GM21717 (cell line): ENCODE results near the gene OSBP2.

Source experiments
- ATAC-seq: cut with Tn5 transposase; IDR thresholded peaks from one replicate; pipeline ENCODE4 v1.9.1; 2021; ENCODE audit warnings: mild to moderate bottlenecking, moderate library complexity; ENCODE audit not compliant: unreplicated experiment

Gene OSBP2

GRCh38 chr22:30878516-30879414 lies 184.1 kb downstream of the OSBP2 start:
- no peak for ATAC-seq

DNA sequence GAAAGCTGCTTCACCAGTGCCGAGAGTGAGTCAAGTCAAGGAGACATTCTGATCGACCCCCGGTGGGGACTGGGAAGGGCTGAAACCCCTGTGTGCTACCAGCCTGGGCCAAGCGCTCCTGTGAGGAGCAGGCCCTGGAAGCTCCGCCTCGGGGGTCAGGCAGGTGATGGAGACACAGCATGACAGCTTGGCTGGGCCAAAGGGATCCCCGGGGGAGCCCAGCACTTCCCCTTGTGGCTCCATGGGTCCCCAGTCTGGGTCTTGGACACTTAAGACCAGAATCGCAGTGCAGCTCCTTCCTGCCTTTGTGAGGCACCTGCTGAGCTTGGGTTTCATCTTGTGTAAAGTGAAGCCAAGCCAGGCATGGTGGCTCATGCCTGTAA lies 184.7 kb downstream of the OSBP2 start:
- ATAC-seq, result no peak

- no peak for ATAC-seq
These were observed 185.5 kb downstream of the OSBP2 start for GRCh38 chr22:30880181-30880601.

GRCh38 chr22:30880847-30881246 lies 186.2 kb downstream of the OSBP2 start:
- ATAC-seq, result no peak

- ATAC-seq, result no peak
These were observed 186.9 kb downstream of the OSBP2 start for GRCh38 chr22:30881361-30882183.

GRCh38 chr22:30882184-30882717 lies 187.6 kb downstream of the OSBP2 start:
- no peak for ATAC-seq

- ATAC-seq, result no peak
These were observed 188.4 kb downstream of the OSBP2 start for GRCh38 chr22:30882974-30883533.

DNA sequence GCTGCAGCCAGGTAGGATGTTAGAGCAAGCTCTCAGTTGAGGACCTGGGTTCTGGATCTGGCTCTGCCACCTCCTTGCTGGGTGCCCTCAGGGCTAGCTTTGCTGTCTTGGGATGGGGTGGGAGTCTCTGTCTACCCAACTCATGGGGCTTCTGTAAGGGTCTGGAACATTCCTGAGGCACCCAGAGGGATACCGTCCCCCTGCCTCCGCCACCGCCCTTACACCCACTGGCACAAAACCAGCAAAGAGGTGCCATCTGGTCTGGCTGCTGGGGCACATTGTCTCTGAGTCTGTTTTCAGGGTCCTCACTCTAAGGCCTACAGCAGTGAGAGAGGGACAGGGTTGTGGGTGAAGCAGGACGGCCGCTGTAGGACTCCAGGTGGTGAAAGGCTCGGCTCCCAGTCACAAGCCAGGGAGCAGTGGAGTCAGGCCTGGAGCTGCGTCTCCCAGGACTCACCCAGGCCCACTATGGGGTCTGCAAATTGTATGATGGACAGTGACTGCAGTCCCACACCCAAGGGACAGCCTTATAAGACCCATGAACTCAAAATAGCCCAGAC lies 189.0 kb downstream of the OSBP2 start:
- ATAC-seq, result no peak

DNA sequence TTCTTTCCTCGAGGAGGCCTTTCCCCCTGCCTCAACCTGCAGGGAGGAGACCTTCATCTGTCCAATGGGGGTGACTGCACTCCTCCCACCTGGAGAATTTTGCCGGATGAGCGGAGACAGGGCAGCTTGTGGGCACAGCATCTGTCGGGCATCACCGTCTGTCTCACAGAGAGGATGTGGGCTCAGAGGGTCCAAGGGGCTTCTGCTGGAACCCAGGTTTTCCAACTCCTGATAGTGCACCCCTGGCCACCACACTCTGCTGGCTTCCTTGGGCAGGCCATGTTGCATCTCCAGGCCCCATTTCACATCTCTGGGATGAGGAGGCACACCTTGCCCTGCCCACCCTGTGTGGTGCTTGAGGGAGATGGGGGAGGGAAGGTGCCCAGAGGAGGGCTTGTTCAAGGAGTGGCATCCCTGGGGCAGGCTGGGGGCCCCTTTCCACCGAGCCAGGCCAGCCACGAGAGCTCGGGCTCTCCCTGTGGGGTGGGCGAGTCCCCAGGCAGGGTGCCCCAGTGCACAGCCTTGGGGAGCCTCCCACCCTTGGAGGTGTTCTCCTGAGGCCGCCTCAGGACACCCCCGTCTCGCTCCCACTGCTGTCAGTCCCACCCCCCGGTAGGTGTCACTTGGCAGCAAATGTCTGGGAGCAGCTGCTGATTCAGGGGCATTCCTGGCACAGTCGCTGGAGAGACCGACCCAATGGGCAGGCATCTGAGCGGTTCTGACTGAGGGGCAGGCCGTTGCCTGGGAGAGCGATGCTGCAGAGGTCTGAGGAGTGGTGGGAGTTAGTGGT lies 189.7 kb downstream of the OSBP2 start:
- no peak for ATAC-seq

DNA sequence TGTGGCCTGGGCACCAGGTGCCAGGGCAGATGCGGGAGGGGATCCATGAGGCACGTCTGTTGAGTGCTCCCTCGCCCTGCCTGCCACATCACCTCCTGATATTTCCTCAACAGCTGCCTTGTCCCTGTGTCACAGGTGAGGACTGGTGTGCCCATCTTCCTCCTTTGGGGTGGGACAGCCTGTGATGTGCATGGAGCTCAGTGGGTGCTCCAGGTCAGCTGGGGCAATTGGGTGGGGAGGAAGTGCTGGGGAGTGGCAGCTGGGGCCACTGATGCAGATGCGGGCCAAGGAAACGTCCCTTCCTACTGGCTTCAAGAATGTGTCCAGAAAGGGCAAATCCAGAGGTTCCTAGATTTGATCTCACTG lies 190.3 kb downstream of the OSBP2 start:
- no peak for ATAC-seq

GRCh38 chr22:30885591-30885990 lies 190.9 kb downstream of the OSBP2 start:
- ATAC-seq, result no peak

GRCh38 chr22:30887453-30887852 lies 192.8 kb downstream of the OSBP2 start:
- no peak for ATAC-seq

DNA sequence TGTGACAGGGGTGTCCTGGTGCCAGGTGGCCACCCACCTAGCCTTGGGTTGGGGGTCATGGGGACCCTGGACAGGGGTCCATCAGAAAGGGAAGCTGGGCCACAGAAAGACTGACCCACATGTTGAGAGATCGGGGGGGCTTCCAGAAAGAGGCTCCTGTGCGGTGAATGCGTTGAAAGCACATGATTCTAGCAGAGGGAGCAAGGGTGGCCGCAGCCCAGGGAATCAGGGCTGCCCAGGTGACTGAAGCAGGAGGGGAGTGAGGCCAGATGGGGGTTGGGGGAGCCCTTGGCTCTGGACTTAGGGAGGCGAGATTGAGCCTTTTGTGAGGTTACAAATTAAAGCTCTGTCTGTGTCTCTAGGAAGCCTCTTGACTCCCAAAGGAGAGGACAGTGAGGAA lies 193.2 kb downstream of the OSBP2 start:
- no peak for ATAC-seq

DNA sequence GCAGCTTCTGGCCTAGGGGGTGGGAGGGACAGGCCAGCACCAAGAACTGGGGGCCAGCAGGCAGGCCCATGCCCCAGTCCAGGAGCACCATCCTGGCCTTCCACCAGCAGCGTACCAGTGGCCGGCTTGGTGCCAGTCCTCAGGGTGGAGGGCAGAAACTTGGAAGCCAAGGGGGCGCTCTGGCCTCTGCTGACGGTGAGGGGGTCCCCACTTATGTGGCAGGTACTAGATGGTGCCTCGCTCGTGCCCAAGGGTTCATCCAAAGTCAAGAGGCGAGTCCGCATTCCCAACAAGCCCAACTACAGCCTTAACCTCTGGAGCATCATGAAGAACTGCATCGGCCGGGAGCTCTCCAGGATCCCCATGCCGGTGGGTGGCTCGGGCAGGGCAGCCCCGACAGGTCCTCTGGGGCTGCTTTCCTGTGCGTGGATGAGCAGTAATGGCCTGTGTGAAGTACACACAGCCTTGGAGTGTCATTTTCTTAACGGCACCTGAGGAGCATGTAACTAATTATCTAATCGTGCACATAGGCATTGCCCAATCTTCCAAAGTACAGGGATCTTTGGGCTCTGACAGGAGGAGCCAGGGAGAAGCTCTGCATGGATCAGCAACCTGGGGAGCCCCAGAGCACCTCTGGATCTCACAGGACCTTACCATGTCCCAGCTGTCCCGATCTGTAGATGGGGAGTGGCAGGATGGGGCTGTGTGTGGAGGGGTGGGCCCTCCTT lies 194.8 kb downstream of the OSBP2 start:
- no peak for ATAC-seq

DNA sequence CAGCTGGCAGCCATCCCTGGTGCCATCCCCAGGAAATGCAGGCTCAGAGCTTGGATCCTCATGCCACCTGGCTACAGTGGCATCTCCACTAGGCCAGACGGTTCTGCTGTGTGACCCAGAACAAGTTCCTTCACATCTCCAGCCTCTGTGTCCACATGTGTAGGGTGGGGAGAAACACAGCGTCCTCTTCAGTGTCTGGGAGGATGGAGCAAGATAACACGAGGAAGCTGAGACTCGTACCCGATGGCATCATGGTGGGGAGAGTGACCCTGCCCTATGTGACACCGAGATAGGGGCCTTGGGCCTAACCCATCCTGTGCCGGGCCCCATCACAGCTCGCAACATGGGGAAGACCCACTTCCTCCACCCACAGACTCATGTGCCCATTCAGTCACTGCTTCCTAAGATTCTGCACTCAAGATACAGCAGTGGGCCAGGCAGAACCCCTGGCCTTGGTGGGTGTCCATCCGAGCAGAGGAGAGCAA lies 195.4 kb downstream of the OSBP2 start:
- no peak for ATAC-seq

GRCh38 chr22:30890686-30891442 lies 196.2 kb downstream of the OSBP2 start:
- ATAC-seq, result no peak

DNA sequence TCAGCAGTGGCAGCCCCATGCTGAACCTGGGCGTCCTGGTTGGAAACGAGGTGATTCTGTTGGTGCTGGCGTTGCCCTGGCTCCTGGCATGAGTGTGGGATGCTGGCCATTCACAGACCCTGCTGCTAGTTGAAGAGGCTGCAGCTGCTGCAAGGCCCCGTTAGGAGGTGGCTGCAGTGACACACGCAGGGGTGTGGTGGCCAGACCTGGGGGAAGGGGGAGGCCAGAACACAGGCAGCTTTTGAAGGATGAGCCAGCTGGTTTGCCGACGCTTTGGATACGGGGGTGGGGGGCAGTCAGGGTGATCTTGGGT lies 196.7 kb downstream of the OSBP2 start:
- no peak for ATAC-seq

GRCh38 chr22:30891781-30892180 lies 197.1 kb downstream of the OSBP2 start:
- no peak for ATAC-seq

GRCh38 chr22:30892286-30892685 lies 197.6 kb downstream of the OSBP2 start:
- no peak for ATAC-seq
